ENCODE data around the gene CAMK1. TPM values are rescaled to one million over a fixed set of nuclear protein-coding genes. Genes with fewer than 3 reads are reported as not detected.

CAMK1 gene
- total RNA-seq, 1 donor from 2014 or later: 42.5 TPM

- Histone ChIP-seq H3K27me3 (no peaks in the 10 kb centered on the region), H3K4me3 (no peak overlapping the region), H3K36me3 (no peaks in the 10 kb centered on the region), H3K27ac (no peak overlapping the region), H3K4me1 (peaks cover 8% of the 10 kb centered on the region), H3K9me3 (no peaks in the 10 kb centered on the region)
- no peak for DNase-seq (ENCODE audit: extremely low spot score in 2 of 2)
- TF ChIP-seq POLR2AphosphoS5 (IDR thresholded peaks at IDR 0.05; ENCODE audit: insufficient read depth in 1 of 2, low read depth in 1 of 2): no peak
- peak in 1 of 3 experiments; percentile 8 for TF ChIP-seq CTCF (IDR thresholded peaks at IDR 0.05)
- intact Hi-C loops (cut with DNase I): no loop called here
Measured at GRCh38 chr3:9727041-9727595, 42.6 kb downstream of the CAMK1 start.

GRCh38 chr3:9725775-9726515, 43.8 kb downstream of the CAMK1 start:
- peaks cover 7% of the 10 kb centered on the region for H3K4me1 ChIP-seq
- intact Hi-C loops (cut with DNase I): no loop called here
- no peaks in the 10 kb centered on the region for H3K36me3 ChIP-seq
- no peak for TF ChIP-seq POLR2A (IDR thresholded peaks at IDR 0.05)
- TF ChIP-seq CTCF (IDR thresholded peaks at IDR 0.05): no peak
- no peak for TF ChIP-seq POLR2AphosphoS5 (IDR thresholded peaks at IDR 0.05; ENCODE audit: insufficient read depth in 1 of 2, low read depth in 1 of 2)
- H3K27me3 ChIP-seq: no peaks in the 10 kb centered on the region
- no peak for DNase-seq (ENCODE audit: extremely low spot score in 2 of 2)
- H3K9me3 ChIP-seq: no peaks in the 10 kb centered on the region
- H3K27ac ChIP-seq: no peak overlapping the region
- no peak overlapping the region for H3K4me3 ChIP-seq

GRCh38 chr3:9721700-9722060, 48.1 kb downstream of the CAMK1 start:
- Histone ChIP-seq H3K36me3 (no peaks in the 10 kb centered on the region), H3K4me3 (no peak overlapping the region), H3K9me3 (no peaks in the 10 kb centered on the region), H3K4me1 (no peaks in the 10 kb centered on the region), H3K27me3 (no peaks in the 10 kb centered on the region), H3K27ac (no peak overlapping the region)
- intact Hi-C loops (cut with DNase I): no loop called here
- TF ChIP-seq CTCF (IDR thresholded peaks at IDR 0.05) (no peak), POLR2AphosphoS5 (IDR thresholded peaks at IDR 0.05; ENCODE audit: insufficient read depth in 1 of 2, low read depth in 1 of 2) (no peak), POLR2A (IDR thresholded peaks at IDR 0.05) (no peak)
- no peak for DNase-seq (ENCODE audit: extremely low spot score in 2 of 2)

- H3K27me3 ChIP-seq: no peaks in the 10 kb centered on the region
- no peaks in the 10 kb centered on the region for H3K36me3 ChIP-seq
- no peak overlapping the region for H3K27ac ChIP-seq
- H3K4me3 ChIP-seq: no peak overlapping the region
- peaks cover 2% of the 10 kb centered on the region for H3K4me1 ChIP-seq
- H3K9me3 ChIP-seq: no peaks in the 10 kb centered on the region
- DNase-seq (ENCODE audit: extremely low spot score in 2 of 2): no peak
- intact Hi-C loops (cut with DNase I): no loop called here
- TF ChIP-seq POLR2AphosphoS5 (IDR thresholded peaks at IDR 0.05; ENCODE audit: insufficient read depth in 1 of 2, low read depth in 1 of 2): no peak
- TF ChIP-seq POLR2A (IDR thresholded peaks at IDR 0.05): no peak
- TF ChIP-seq CTCF (IDR thresholded peaks at IDR 0.05): no peak
Measured at GRCh38 chr3:9721015-9721699, 48.6 kb downstream of the CAMK1 start.

- no peak for TF ChIP-seq POLR2A (IDR thresholded peaks at IDR 0.05)
- TF ChIP-seq POLR2AphosphoS5 (IDR thresholded peaks at IDR 0.05; ENCODE audit: insufficient read depth in 1 of 2, low read depth in 1 of 2): no peak
- no peak for TF ChIP-seq CTCF (IDR thresholded peaks at IDR 0.05)
- H3K9me3 ChIP-seq: no peaks in the 10 kb centered on the region
- H3K27ac ChIP-seq: no peak overlapping the region
- H3K4me3 ChIP-seq: no peak overlapping the region
- H3K27me3 ChIP-seq: no peaks in the 10 kb centered on the region
- intact Hi-C loops (cut with DNase I): no loop called here
- no peaks in the 10 kb centered on the region for H3K36me3 ChIP-seq
- DNase-seq (ENCODE audit: extremely low spot score in 2 of 2): no peak
- peaks cover 15% of the 10 kb centered on the region for H3K4me1 ChIP-seq
Measured at GRCh38 chr3:9718118-9718517, 51.6 kb downstream of the CAMK1 start.
